ENCODE results near the gene MAD1L1.

GRCh38 chr7:2269991-2270460 lies 37.3 kb upstream of the MAD1L1 start:
- TF ChIP-seq CTCF (IDR thresholded peaks at IDR 0.05 in 2 of 3, conservative IDR thresholded peaks at IDR 0.05 in 1 of 3; ENCODE audit: borderline replicate concordance in 1 of 3, insufficient read depth in 1 of 3, low read depth in 2 of 3, low read length in 2 of 3) = no peak
- TF ChIP-seq RAD21 (IDR thresholded peaks at IDR 0.05; ENCODE audit: low read depth) = no peak
- TF ChIP-seq, protein P1, sequence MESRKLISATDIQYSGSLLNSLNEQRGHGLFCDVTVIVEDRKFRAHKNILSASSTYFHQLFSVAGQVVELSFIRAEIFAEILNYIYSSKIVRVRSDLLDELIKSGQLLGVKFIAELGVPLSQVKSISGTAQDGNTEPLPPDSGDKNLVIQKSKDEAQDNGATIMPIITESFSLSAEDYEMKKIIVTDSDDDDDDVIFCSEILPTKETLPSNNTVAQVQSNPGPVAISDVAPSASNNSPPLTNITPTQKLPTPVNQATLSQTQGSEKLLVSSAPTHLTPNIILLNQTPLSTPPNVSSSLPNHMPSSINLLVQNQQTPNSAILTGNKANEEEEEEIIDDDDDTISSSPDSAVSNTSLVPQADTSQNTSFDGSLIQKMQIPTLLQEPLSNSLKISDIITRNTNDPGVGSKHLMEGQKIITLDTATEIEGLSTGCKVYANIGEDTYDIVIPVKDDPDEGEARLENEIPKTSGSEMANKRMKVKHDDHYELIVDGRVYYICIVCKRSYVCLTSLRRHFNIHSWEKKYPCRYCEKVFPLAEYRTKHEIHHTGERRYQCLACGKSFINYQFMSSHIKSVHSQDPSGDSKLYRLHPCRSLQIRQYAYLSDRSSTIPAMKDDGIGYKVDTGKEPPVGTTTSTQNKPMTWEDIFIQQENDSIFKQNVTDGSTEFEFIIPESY (IDR thresholded peaks at IDR 0.05; ENCODE audit: extremely low read depth, insufficient replicate concordance, low read length) = no peak
- TF ChIP-seq EZH2 (IDR thresholded peaks at IDR 0.05) = no peak
- no peak for TF ChIP-seq ZFX (IDR thresholded peaks at IDR 0.05)
- TF ChIP-seq TCF7L2 (IDR thresholded peaks at IDR 0.05; ENCODE audit: borderline replicate concordance, extremely low read depth, insufficient read depth, insufficient read length) = no peak
- TF ChIP-seq POLR2AphosphoS5 (IDR thresholded peaks at IDR 0.05; ENCODE audit: low read depth, low read length) = no peak
- TF ChIP-seq CBX3 (IDR thresholded peaks at IDR 0.05; ENCODE audit: low read depth) = no peak
- no peak for TF ChIP-seq POLR2A (IDR thresholded peaks at IDR 0.05; ENCODE audit: borderline replicate concordance, extremely low read depth, insufficient read depth, insufficient read length)
- TF ChIP-seq SP1 (IDR thresholded peaks at IDR 0.05; ENCODE audit: low read depth) = no peak
- TF ChIP-seq JUND (IDR thresholded peaks at IDR 0.05) = no peak
